ENCODE results near the gene SH3GL2. TPM values are rescaled to one million over a fixed set of nuclear protein-coding genes. Genes with fewer than 3 reads are reported as not detected.

SH3GL2 gene
- polyA plus RNA-seq, 5 donors, result 5.7 to 11.1 (median 8.5) TPM

GRCh38 chr9:17810728-17811571, 232.1 kb downstream of the SH3GL2 start:
- peak; percentile 55 to 71 for DNase-seq

- DNase-seq, result no peak
These were observed 234.9 kb downstream of the SH3GL2 start for GRCh38 chr9:17813798-17814197.

GRCh38 chr9:17816431-17817027, 237.7 kb downstream of the SH3GL2 start:
- DNase-seq, result no peak

DNA sequence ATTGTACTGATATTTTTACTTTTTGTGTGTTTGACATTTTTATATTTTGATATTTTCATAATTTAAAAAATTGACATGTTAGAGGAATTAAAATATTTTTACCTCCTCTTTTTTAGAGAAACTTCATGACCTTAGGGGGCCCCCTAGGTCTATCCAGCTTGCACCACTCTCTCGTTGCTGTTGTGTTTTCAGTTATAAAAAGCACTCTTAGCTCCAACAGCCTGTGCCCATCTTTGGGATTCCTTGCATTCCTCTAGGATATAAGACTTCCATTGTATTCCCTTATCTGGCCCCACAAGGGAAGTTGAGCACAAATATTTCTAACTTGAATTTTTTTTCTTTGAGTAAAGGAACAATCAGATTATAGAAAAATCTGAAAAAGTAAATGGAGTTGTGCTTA, 245.3 kb downstream of the SH3GL2 start:
- DNase-seq, result no peak

- no peak for DNase-seq
These were observed 245.9 kb downstream of the SH3GL2 start for GRCh38 chr9:17824616-17825264.

- no peak for DNase-seq
These were observed 246.4 kb downstream of the SH3GL2 start for GRCh38 chr9:17825265-17825659.

GRCh38 chr9:17829064-17829463, 250.2 kb downstream of the SH3GL2 start:
- DNase-seq, result no peak

GRCh38 chr9:17829812-17830385, 251.0 kb downstream of the SH3GL2 start:
- DNase-seq, result no peak

DNA sequence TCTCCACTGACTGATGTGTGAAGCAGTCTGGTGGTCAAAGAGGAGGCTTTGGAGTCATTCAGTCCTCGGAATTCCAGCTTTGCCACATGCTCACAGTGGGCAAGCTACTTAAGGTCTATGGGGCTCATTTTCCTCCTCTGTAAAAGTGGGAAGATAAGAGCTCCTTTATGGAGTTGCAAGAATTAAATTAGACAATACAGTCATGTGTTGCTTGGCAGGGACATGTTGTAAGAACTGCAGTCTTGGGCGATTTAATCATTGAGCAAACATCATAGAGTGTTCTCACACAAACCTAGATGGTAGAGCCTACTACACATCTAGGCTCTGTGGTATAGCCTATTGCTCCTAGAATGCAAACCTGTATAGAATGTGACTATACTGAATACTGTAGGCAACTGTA, 253.9 kb downstream of the SH3GL2 start:
- no peak for DNase-seq

- DNase-seq, result no peak
These were observed 255.0 kb downstream of the SH3GL2 start for GRCh38 chr9:17833846-17834245.

DNA sequence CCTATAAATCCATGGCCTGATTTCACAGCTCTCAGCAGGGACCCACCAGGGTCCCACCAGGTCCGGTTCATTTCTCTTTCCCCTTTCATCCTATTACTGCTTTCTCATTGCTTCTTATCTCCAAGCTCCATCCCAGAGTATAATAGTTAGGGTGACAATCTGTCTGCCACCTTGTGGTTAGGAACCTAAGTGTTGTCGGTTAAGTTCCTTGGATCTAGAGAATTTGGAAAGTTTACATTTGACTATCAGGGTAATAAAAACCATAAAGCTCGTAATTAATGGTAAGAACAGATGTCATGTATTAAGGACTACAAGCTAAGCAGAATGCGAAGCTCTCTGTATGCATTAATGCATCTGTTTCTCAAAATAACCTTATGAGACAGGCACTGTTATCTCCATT, 259.1 kb downstream of the SH3GL2 start:
- no peak for DNase-seq

DNA sequence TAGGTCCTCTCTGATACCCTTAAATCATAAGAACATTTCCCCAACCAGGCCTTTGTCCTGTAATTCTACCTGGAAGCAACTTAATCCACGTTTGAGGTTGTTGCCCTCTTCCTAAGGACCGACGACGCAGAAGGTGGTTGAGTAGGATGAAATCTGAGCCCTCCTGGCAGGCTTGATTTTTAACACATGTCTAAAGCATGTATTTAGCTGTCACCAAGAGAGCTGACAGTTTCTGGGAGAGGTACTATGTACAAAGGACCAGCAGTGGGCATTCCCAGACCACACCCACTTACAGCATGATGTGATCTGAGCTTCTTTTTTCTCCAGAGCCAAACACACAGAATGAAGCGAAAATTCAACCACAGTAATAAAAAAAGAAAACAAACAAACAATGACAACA, 260.9 kb downstream of the SH3GL2 start:
- DNase-seq, result no peak

DNA sequence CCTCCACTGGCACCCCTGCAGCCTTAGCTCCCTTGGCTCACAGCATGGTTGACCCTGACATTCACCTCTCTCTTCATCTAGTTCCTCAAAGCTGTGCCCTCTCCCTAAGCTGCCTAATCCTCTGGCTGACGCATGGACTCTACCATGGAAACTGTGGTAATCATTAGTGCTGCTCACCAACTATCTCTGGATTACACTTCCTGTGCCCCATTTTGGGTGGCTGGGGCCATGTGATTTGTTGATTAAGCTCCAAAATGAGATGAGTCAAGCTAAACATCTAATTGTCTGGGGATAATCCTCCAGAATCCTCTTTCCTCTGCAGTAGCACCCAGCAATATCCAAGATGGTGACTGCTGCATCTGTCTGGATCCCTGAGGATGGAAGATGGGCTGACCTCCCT, 264.4 kb downstream of the SH3GL2 start:
- DNase-seq, result no peak

Data from right lung (tissue), 5 donors.